Uterus (tissue), 4 donors: ENCODE data around the gene RASL12. TPM values are rescaled to one million over a fixed set of nuclear protein-coding genes. Genes with fewer than 3 reads are reported as not detected.

ENCODE experiments used
- DNase-seq, 2 donors: peaks; one replicate each; pipeline ENCODE4 v3.0.0-alpha.2; 2019 to 2020
- H3K27ac ChIP-seq, 2 donors: fragments of 200-600 bp; sonication (generic); 1 replicate in 1 of 2; 2 replicates in 1 of 2; pipeline ENCODE4 v1.5.1; 2016 to 2018
- H3K27me3 ChIP-seq, 2 donors: fragments of 200-600 bp; sonication (generic); one replicate each; pipeline ENCODE4 v1.5.1; 2018 to 2019; ENCODE audit warnings: control low read depth in 1 of 2
- H3K36me3 ChIP-seq, 2 donors: fragments of 200-600 bp; sonication (generic); one replicate each; pipeline ENCODE4 v1.5.1; 2019; ENCODE audit warnings: control low read depth in 1 of 2
- H3K4me1 ChIP-seq, 2 donors: fragments of 200-600 bp; sonication (generic); one replicate each; pipeline ENCODE4 v1.5.1; 2018 to 2019; ENCODE audit warnings: control low read depth in 1 of 2
- H3K4me3 ChIP-seq, 2 donors: fragments of 200-600 bp; sonication (generic); 1 replicate in 1 of 2; 2 replicates in 1 of 2; pipeline ENCODE4 v1.5.1; 2018 to 2019; ENCODE audit warnings: mild to moderate bottlenecking in 1 of 2
- H3K9me3 ChIP-seq, 2 donors: fragments of 200-600 bp; sonication (generic); one replicate each; pipeline ENCODE4 v1.5.1; 2019; ENCODE audit warnings: control low read depth in 1 of 2
- POLR2A ChIP-seq, 2 donors: fragments of 450-650 bp; IDR thresholded peaks; one replicate each; pipeline ENCODE4 v1.6.1; 2016; ENCODE audit warnings: antibody characterized with exemption in 2 of 2, mild to moderate bottlenecking in 1 of 2, moderate library complexity in 1 of 2
- intact Hi-C: fragments of 100-400 bp; cut with DNase I; formaldehyde crosslinking; loops from one replicate; pipeline ENCODE4 v1.15.1; 2023; ENCODE audit warnings: low total_unique reads
- total RNA-seq, 4 donors: library from RNA; depleted of rRNA in 3 of 4; stranded (reverse); fragments of >200 nt in 3 of 4; gene quantifications; one replicate each; pipeline versions ENCODE4 v1.1.0 to v1.2.4, GENCODE V29; 2014 to 2023
- TF ChIP-seq, protein P1 (sequence below), 4 experiments: fragments of 200-600 bp in 2 of 4; fragments of 450-650 bp in 2 of 4; sonication (generic) in 2 of 4; IDR thresholded peaks; one replicate each; pipeline ENCODE4 v1.5.1; 2016 to 2019; ENCODE audit warnings: antibody characterized with exemption in 4 of 4, mild to moderate bottlenecking in 2 of 4, moderate library complexity in 1 of 4
- donor health status: DM: yes; HTN: yes; CAD: no.

Gene RASL12
- total RNA-seq, 4 donors from 2014 or later, result 65.3 to 116 (median 76.6) TPM

DNA sequence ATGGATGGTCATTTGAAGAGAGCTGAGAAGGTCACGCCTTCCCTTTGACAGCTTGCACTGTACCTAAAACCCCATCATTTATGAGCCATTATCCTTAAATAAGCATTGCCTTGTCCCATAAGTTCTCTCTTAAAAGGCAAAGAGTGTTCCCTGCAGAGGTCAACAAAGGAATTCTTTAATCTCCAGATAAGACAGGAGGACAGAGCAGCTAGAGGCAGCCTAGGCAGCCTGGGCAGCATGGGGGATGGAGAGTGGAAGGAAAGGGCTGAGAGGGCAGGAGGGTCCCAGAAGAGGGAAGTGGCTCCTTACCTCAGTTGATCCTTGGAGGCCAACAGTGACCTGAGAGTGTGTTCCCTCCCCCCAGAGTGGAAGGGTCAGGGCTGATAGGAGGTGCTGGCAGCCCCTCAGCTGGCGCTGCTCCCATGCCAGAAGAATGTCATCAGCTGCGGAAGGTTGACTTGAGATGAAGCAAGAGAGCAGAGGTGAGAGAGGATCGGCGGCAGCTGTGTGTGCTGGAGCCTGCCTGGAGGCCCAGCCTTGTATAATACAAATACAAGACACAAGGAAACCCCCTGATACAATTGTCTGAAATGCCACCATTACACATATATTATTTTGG is 21.5 kb upstream of the RASL12 start:
- H3K4me3 ChIP-seq, result no peak overlapping the region
- H3K9me3 ChIP-seq, result no peaks in the 10 kb centered on the region
- DNase-seq, result peak; percentile 64 to 69
- intact Hi-C loops, result loop anchor here (10.0 kb wide), 1 partner anchor 55 kb away; no protein-coding TSS in a partner anchor
- no peaks in the 10 kb centered on the region for H3K36me3 ChIP-seq
- no peaks in the 10 kb centered on the region for H3K27me3 ChIP-seq
- H3K27ac ChIP-seq, result peak overlapping the region; percentile 94 to 96
- TF ChIP-seq, protein P1, sequence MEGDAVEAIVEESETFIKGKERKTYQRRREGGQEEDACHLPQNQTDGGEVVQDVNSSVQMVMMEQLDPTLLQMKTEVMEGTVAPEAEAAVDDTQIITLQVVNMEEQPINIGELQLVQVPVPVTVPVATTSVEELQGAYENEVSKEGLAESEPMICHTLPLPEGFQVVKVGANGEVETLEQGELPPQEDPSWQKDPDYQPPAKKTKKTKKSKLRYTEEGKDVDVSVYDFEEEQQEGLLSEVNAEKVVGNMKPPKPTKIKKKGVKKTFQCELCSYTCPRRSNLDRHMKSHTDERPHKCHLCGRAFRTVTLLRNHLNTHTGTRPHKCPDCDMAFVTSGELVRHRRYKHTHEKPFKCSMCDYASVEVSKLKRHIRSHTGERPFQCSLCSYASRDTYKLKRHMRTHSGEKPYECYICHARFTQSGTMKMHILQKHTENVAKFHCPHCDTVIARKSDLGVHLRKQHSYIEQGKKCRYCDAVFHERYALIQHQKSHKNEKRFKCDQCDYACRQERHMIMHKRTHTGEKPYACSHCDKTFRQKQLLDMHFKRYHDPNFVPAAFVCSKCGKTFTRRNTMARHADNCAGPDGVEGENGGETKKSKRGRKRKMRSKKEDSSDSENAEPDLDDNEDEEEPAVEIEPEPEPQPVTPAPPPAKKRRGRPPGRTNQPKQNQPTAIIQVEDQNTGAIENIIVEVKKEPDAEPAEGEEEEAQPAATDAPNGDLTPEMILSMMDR (IDR thresholded peaks at IDR 0.05), result no peak
- no peak for TF ChIP-seq POLR2A (IDR thresholded peaks at IDR 0.05)
- peaks cover 9 to 10% of the 10 kb centered on the region in 2 donors for H3K4me1 ChIP-seq

- no peak for TF ChIP-seq POLR2A (IDR thresholded peaks at IDR 0.05)
- TF ChIP-seq, protein P1 (IDR thresholded peaks at IDR 0.05), result no peak
- intact Hi-C loops, result loop anchor here (10.0 kb wide), 1 partner anchor 54 kb away; no protein-coding TSS in a partner anchor
- Histone ChIP-seq H3K36me3 (no peaks in the 10 kb centered on the region), H3K4me3 (no peak overlapping the region), H3K9me3 (no peaks in the 10 kb centered on the region), H3K27ac (peak overlapping the region; percentile 94 to 96), H3K4me1 (peaks cover 9 to 10% of the 10 kb centered on the region in 2 donors), H3K27me3 (no peaks in the 10 kb centered on the region)
- DNase-seq, result no peak
Measured at GRCh38 chr15:65088643-65089021, 20.8 kb upstream of the RASL12 start.

DNA sequence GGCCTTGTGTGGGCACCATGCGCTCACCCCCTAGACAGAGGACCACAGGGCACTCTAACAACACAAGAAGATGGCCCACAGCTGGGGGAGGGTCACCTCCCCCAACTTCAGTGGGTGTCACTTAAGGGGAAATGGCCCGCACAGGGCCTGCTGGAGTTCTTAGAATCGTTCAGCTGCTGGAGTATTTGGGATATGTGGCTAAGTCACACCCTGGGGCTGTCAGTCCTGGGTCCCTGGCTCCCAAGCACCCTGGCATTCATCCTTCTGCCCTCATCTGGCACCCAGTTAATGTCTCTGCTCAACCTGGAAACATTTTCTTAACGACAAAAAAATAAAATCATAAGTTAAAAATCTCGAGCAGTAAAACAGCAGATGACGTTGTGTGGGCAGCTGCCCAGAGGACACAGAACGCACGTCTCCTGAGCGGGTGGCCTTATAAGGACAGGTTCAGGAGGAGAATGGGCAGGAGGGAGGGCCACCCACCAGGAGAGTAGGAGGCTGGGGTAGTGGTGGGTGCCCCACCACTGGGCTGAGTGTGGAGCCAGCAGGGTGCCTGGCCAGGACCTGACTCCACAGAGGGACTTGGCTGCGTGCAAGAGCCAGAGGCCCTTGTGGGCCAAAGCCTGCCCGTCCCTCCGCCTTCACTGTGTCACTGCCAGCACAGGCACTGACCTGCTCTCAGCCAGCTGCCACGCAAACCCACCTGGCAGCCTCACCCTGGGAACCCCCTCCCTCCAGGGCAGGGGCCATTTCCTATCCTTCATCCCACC is 20.3 kb upstream of the RASL12 start:
- no peaks in the 10 kb centered on the region for H3K9me3 ChIP-seq
- peaks cover 9 to 10% of the 10 kb centered on the region in 2 donors for H3K4me1 ChIP-seq
- TF ChIP-seq, protein P1 (IDR thresholded peaks at IDR 0.05), result no peak
- TF ChIP-seq POLR2A (IDR thresholded peaks at IDR 0.05), result peak; percentile 7 to 63
- H3K27ac ChIP-seq, result peak overlapping the region; percentile 94 to 96
- H3K4me3 ChIP-seq, result no peak overlapping the region
- DNase-seq, result peak; percentile 88 to 96
- intact Hi-C loops, result loop anchor here (10.0 kb wide), 1 partner anchor 53 kb away; no protein-coding TSS in a partner anchor
- H3K36me3 ChIP-seq, result no peaks in the 10 kb centered on the region
- no peaks in the 10 kb centered on the region for H3K27me3 ChIP-seq

GRCh38 chr15:65087411-65087810 is 19.6 kb upstream of the RASL12 start:
- Histone ChIP-seq H3K27me3 (no peaks in the 10 kb centered on the region), H3K4me1 (peaks cover 10 to 17% of the 10 kb centered on the region in 2 donors), H3K4me3 (no peak overlapping the region), H3K9me3 (no peaks in the 10 kb centered on the region), H3K27ac (peak overlapping the region; percentile 94 to 96), H3K36me3 (no peaks in the 10 kb centered on the region)
- intact Hi-C loops, result loop anchor here (10.0 kb wide), 1 partner anchor 53 kb away; no protein-coding TSS in a partner anchor
- TF ChIP-seq POLR2A (IDR thresholded peaks at IDR 0.05), result no peak
- TF ChIP-seq, protein P1 (IDR thresholded peaks at IDR 0.05), result no peak
- no peak for DNase-seq

GRCh38 chr15:65086680-65087111 is 18.9 kb upstream of the RASL12 start:
- Histone ChIP-seq H3K27ac (peak overlapping the region; percentile 94 to 96), H3K4me1 (peaks cover 15 to 22% of the 10 kb centered on the region in 2 donors), H3K9me3 (no peaks in the 10 kb centered on the region), H3K36me3 (no peaks in the 10 kb centered on the region), H3K4me3 (no peak overlapping the region), H3K27me3 (no peaks in the 10 kb centered on the region)
- TF ChIP-seq, protein P1 (IDR thresholded peaks at IDR 0.05), result no peak
- TF ChIP-seq POLR2A (IDR thresholded peaks at IDR 0.05), result no peak
- DNase-seq, result no peak
- intact Hi-C loops, result loop anchor here (10.0 kb wide), 1 partner anchor 52 kb away; no protein-coding TSS in a partner anchor
